WTC11 (cell line): ENCODE results near the gene NAT16.

Source experiments
- CBFB ChIP-seq: sonication (generic); formaldehyde crosslinking; IDR thresholded peaks from 2 replicates; pipeline ENCODE4 v1.8.1; 2022; ENCODE audit warnings: mild to moderate bottlenecking, low read depth, missing genetic modification reagents
- CREM ChIP-seq: sonication (generic); formaldehyde crosslinking; IDR thresholded peaks from 2 replicates; pipeline ENCODE4 v1.8.1; 2022; ENCODE audit warnings: mild to moderate bottlenecking, missing genetic modification reagents, moderate library complexity
- NFATC4 ChIP-seq: fragments of 250-450 bp; sonication (Bioruptor Pico); IDR thresholded peaks from 2 replicates; pipeline ENCODE4 v1.9.0; 2021; ENCODE audit warnings: mild to moderate bottlenecking
- SP1 ChIP-seq: sonication (generic); formaldehyde crosslinking; conservative IDR thresholded peaks from 2 replicates; pipeline ENCODE4 v1.8.1; 2022; ENCODE audit warnings: missing genetic modification reagents
- TCF7 ChIP-seq: sonication (generic); formaldehyde crosslinking; IDR thresholded peaks from 2 replicates; pipeline ENCODE4 v1.8.0; 2022; ENCODE audit warnings: mild to moderate bottlenecking, low read depth, missing genetic modification reagents, moderate library complexity
- TF ChIP-seq, protein P1 (sequence below): fragments of 200-600 bp; IDR thresholded peaks from 2 replicates; pipeline ENCODE4 v1.8.0; 2022; ENCODE audit warnings: antibody characterized with exemption
- TF ChIP-seq, protein P2 (sequence below): sonication (generic); formaldehyde crosslinking; IDR thresholded peaks from 2 replicates; pipeline ENCODE4 v1.8.1; 2023; ENCODE audit warnings: mild to moderate bottlenecking, missing genetic modification reagents, borderline replicate concordance
- TF ChIP-seq, protein P3 (sequence below): sonication (generic); formaldehyde crosslinking; IDR thresholded peaks from 2 replicates; pipeline ENCODE4 v1.8.1; 2022; ENCODE audit warnings: low read depth, mild to moderate bottlenecking, moderate library complexity, missing genetic modification reagents, borderline replicate concordance
- TF ChIP-seq, protein P4 (sequence below): sonication (generic); formaldehyde crosslinking; IDR thresholded peaks from 2 replicates; pipeline ENCODE4 v1.8.0; 2022; ENCODE audit warnings: mild to moderate bottlenecking, missing genetic modification reagents
- TF ChIP-seq, protein P5 (sequence below): sonication (generic); formaldehyde crosslinking; conservative IDR thresholded peaks from 2 replicates; pipeline ENCODE4 v1.8.1; 2022; ENCODE audit warnings: mild to moderate bottlenecking, missing genetic modification reagents
- TF ChIP-seq, protein P6 (sequence below): sonication (generic); formaldehyde crosslinking; IDR thresholded peaks from 2 replicates; pipeline ENCODE4 v1.8.0; 2022; ENCODE audit warnings: mild to moderate bottlenecking, missing genetic modification reagents
- TF ChIP-seq, protein P7 (sequence below): sonication (generic); formaldehyde crosslinking; IDR thresholded peaks from 2 replicates; pipeline ENCODE4 v1.8.1; 2023; ENCODE audit warnings: mild to moderate bottlenecking, missing genetic modification reagents, moderate library complexity

DNA sequence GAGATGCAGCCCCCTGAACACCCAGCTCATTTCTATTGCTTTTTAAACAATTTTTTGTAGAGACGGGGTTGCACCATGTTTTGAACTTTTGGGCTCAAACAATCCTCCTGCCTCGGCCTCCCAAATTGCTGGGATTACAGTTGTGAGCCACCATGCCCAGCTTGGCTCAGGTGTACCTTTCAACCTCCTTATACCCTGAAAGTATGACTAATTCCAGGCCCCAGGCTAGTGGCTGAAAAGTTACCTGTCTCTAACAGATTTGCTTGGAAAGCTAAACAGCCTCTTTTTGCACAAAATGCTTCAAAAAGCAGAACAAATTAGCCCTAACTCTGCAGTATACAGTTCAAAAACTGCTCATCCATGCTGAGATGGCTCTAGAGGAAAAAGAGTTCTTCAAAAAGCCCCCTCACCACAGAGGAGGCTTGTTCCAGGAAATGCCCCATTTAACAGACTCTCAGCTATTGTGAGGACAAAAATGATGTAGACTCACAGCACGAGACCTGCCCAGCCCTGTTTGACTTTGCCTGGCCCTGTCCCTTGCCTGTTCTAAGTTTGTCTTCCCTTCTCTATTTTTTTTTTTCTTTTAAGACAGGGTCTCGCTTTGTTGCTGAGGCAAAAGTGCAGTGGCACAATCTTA lies 39.2 kb downstream of the NAT16 start:
- TF ChIP-seq, protein P1, sequence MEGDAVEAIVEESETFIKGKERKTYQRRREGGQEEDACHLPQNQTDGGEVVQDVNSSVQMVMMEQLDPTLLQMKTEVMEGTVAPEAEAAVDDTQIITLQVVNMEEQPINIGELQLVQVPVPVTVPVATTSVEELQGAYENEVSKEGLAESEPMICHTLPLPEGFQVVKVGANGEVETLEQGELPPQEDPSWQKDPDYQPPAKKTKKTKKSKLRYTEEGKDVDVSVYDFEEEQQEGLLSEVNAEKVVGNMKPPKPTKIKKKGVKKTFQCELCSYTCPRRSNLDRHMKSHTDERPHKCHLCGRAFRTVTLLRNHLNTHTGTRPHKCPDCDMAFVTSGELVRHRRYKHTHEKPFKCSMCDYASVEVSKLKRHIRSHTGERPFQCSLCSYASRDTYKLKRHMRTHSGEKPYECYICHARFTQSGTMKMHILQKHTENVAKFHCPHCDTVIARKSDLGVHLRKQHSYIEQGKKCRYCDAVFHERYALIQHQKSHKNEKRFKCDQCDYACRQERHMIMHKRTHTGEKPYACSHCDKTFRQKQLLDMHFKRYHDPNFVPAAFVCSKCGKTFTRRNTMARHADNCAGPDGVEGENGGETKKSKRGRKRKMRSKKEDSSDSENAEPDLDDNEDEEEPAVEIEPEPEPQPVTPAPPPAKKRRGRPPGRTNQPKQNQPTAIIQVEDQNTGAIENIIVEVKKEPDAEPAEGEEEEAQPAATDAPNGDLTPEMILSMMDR = no peak
- TF ChIP-seq, protein P2, sequence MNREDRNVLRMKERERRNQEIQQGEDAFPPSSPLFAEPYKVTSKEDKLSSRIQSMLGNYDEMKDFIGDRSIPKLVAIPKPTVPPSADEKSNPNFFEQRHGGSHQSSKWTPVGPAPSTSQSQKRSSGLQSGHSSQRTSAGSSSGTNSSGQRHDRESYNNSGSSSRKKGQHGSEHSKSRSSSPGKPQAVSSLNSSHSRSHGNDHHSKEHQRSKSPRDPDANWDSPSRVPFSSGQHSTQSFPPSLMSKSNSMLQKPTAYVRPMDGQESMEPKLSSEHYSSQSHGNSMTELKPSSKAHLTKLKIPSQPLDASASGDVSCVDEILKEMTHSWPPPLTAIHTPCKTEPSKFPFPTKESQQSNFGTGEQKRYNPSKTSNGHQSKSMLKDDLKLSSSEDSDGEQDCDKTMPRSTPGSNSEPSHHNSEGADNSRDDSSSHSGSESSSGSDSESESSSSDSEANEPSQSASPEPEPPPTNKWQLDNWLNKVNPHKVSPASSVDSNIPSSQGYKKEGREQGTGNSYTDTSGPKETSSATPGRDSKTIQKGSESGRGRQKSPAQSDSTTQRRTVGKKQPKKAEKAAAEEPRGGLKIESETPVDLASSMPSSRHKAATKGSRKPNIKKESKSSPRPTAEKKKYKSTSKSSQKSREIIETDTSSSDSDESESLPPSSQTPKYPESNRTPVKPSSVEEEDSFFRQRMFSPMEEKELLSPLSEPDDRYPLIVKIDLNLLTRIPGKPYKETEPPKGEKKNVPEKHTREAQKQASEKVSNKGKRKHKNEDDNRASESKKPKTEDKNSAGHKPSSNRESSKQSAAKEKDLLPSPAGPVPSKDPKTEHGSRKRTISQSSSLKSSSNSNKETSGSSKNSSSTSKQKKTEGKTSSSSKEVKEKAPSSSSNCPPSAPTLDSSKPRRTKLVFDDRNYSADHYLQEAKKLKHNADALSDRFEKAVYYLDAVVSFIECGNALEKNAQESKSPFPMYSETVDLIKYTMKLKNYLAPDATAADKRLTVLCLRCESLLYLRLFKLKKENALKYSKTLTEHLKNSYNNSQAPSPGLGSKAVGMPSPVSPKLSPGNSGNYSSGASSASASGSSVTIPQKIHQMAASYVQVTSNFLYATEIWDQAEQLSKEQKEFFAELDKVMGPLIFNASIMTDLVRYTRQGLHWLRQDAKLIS (CRISPR knock-in tag) = no peak
- no peak for TF ChIP-seq CBFB (CRISPR knock-in tag)
- TF ChIP-seq, protein P3, sequence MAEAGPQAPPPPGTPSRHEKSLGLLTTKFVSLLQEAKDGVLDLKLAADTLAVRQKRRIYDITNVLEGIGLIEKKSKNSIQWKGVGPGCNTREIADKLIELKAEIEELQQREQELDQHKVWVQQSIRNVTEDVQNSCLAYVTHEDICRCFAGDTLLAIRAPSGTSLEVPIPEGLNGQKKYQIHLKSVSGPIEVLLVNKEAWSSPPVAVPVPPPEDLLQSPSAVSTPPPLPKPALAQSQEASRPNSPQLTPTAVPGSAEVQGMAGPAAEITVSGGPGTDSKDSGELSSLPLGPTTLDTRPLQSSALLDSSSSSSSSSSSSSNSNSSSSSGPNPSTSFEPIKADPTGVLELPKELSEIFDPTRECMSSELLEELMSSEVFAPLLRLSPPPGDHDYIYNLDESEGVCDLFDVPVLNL (CRISPR knock-in tag) = no peak
- TF ChIP-seq, protein P4, sequence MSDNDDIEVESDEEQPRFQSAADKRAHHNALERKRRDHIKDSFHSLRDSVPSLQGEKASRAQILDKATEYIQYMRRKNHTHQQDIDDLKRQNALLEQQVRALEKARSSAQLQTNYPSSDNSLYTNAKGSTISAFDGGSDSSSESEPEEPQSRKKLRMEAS = no peak
- TF ChIP-seq SP1 (CRISPR knock-in tag) = no peak
- TF ChIP-seq, protein P5, sequence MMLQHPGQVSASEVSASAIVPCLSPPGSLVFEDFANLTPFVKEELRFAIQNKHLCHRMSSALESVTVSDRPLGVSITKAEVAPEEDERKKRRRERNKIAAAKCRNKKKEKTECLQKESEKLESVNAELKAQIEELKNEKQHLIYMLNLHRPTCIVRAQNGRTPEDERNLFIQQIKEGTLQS (CRISPR knock-in tag) = no peak
- TF ChIP-seq CREM (CRISPR knock-in tag) = no peak
- TF ChIP-seq, protein P6, sequence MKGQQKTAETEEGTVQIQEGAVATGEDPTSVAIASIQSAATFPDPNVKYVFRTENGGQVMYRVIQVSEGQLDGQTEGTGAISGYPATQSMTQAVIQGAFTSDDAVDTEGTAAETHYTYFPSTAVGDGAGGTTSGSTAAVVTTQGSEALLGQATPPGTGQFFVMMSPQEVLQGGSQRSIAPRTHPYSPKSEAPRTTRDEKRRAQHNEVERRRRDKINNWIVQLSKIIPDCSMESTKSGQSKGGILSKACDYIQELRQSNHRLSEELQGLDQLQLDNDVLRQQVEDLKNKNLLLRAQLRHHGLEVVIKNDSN (CRISPR knock-in tag) = no peak
- no peak for TF ChIP-seq NFATC4 (CRISPR knock-in tag)
- no peak for TF ChIP-seq TCF7 (CRISPR knock-in tag)
- TF ChIP-seq, protein P7, sequence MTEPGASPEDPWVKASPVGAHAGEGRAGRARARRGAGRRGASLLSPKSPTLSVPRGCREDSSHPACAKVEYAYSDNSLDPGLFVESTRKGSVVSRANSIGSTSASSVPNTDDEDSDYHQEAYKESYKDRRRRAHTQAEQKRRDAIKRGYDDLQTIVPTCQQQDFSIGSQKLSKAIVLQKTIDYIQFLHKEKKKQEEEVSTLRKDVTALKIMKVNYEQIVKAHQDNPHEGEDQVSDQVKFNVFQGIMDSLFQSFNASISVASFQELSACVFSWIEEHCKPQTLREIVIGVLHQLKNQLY (CRISPR knock-in tag) = no peak
